Chondrocyte (in vitro differentiated cells): ENCODE results near the gene EEIG1. TPM values are rescaled to one million over a fixed set of nuclear protein-coding genes. Genes with fewer than 3 reads are reported as not detected.
"Not testable (repeated sequence)": the region's sequence is repeated elsewhere in the genome, so short reads cannot be mapped to it uniquely, and the experiment has no call there.

ENCODE experiments used
- DNase-seq: peaks from one replicate; pipeline ENCODE4 v3.0.0; 2021; ENCODE audit warnings: mixed read lengths, low spot score
- H3K27ac Mint-ChIP-seq: one replicate; pipeline ENCODE4 v1.8.0; 2021; ENCODE audit warnings: mild to moderate bottlenecking, moderate library complexity, mixed read lengths; ENCODE audit not compliant: unreplicated experiment
- H3K27me3 Mint-ChIP-seq: 2 replicates; pipeline ENCODE4 v1.8.0; 2021; ENCODE audit warnings: low read depth, mixed read lengths
- H3K36me3 Mint-ChIP-seq: 2 replicates; pipeline ENCODE4 v1.8.0; 2021; ENCODE audit warnings: low read depth, mixed read lengths
- H3K4me1 Mint-ChIP-seq: 2 replicates; pipeline ENCODE4 v1.8.0; 2021; ENCODE audit warnings: low read depth, mild to moderate bottlenecking, mixed read lengths
- H3K4me3 Mint-ChIP-seq: one replicate; pipeline ENCODE4 v1.8.0; 2021; ENCODE audit warnings: mild to moderate bottlenecking, moderate library complexity, mixed read lengths; ENCODE audit not compliant: unreplicated experiment
- H3K9me3 Mint-ChIP-seq: 2 replicates; pipeline ENCODE4 v1.8.0; 2021; ENCODE audit warnings: low read depth, mixed read lengths
- CTCF ChIP-seq: fragments of 200-600 bp; sonication (generic); IDR thresholded peaks from 2 replicates; pipeline ENCODE4 v1.5.0; 2021; ENCODE audit warnings: antibody characterized with exemption, mild to moderate bottlenecking, moderate library complexity
- total RNA-seq: library from RNA; stranded (reverse); gene quantifications from 3 replicates; pipeline ENCODE4 v1.2.1, GENCODE V29; 2021

EEIG1 gene
- total RNA-seq, 1 donor from 2014 or later: 63.0 TPM

- H3K4me1 Mint-ChIP-seq: peaks cover 23% of the 10 kb centered on the region
- TF ChIP-seq CTCF: no peak
- no peaks in the 10 kb centered on the region for H3K9me3 Mint-ChIP-seq
- H3K36me3 Mint-ChIP-seq: no peaks in the 10 kb centered on the region
- no peak for DNase-seq
- H3K27me3 Mint-ChIP-seq: no peaks in the 10 kb centered on the region
- no peak overlapping the region for H3K27ac Mint-ChIP-seq
- H3K4me3 Mint-ChIP-seq: no peak overlapping the region
Observed at GRCh38 chr9:128024761-128025308, 44.0 kb upstream of the EEIG1 start.

- not testable (repeated sequence) for DNase-seq, H3K9me3 Mint-ChIP-seq, H3K27ac Mint-ChIP-seq, H3K27me3 Mint-ChIP-seq, H3K36me3 Mint-ChIP-seq, H3K4me3 Mint-ChIP-seq
- peaks cover 20% of the 10 kb centered on the region for H3K4me1 Mint-ChIP-seq
Observed at GRCh38 chr9:128023671-128024070, 42.9 kb upstream of the EEIG1 start.

GRCh38 chr9:128022886-128023285, 42.1 kb upstream of the EEIG1 start:
- H3K27me3 Mint-ChIP-seq: no peaks in the 10 kb centered on the region
- no peak overlapping the region for H3K27ac Mint-ChIP-seq
- H3K36me3 Mint-ChIP-seq: no peaks in the 10 kb centered on the region
- peaks cover 17% of the 10 kb centered on the region for H3K4me1 Mint-ChIP-seq
- no peak overlapping the region for H3K4me3 Mint-ChIP-seq
- no peak for TF ChIP-seq CTCF
- DNase-seq: no peak
- no peaks in the 10 kb centered on the region for H3K9me3 Mint-ChIP-seq

- Mint-ChIP-seq H3K4me1 (peaks cover 8% of the 10 kb centered on the region), H3K27ac (no peak overlapping the region), H3K9me3 (no peaks in the 10 kb centered on the region), H3K4me3 (no peak overlapping the region), H3K27me3 (no peaks in the 10 kb centered on the region), H3K36me3 (no peaks in the 10 kb centered on the region)
- no peak for TF ChIP-seq CTCF
- DNase-seq: no peak
Observed at GRCh38 chr9:128021098-128021497, 40.3 kb upstream of the EEIG1 start.

- DNase-seq: no peak
- Mint-ChIP-seq H3K4me1 (peaks cover 8% of the 10 kb centered on the region), H3K4me3 (no peak overlapping the region), H3K36me3 (no peaks in the 10 kb centered on the region), H3K27me3 (no peaks in the 10 kb centered on the region), H3K27ac (no peak overlapping the region), H3K9me3 (no peaks in the 10 kb centered on the region)
- peak; percentile 45 for TF ChIP-seq CTCF
Observed at GRCh38 chr9:128020692-128021091, 39.9 kb upstream of the EEIG1 start.

GRCh38 chr9:128015696-128016095, 34.9 kb upstream of the EEIG1 start:
- no peaks in the 10 kb centered on the region for H3K36me3 Mint-ChIP-seq
- no peaks in the 10 kb centered on the region for H3K9me3 Mint-ChIP-seq
- H3K4me1 Mint-ChIP-seq: no peaks in the 10 kb centered on the region
- H3K27me3 Mint-ChIP-seq: no peaks in the 10 kb centered on the region
- no peak overlapping the region for H3K4me3 Mint-ChIP-seq
- no peak for TF ChIP-seq CTCF
- DNase-seq: no peak
- H3K27ac Mint-ChIP-seq: no peak overlapping the region
